IMR-90 (cell line): Measurements from ENCODE around the gene PRKN. TPM values are rescaled to one million over a fixed set of nuclear protein-coding genes. Genes with fewer than 3 reads are reported as not detected.

Experiments
- ATAC-seq: fragments of 200-7000 bp; cut with Tn5 transposase; 2 replicates; pipeline ENCODE4 v1.9.1; 2020; ENCODE audit warnings: low read depth, mild to moderate bottlenecking, moderate library complexity
- BruUV-seq: library from RNA; stranded (reverse); fragments of 400-500 nt; replicated peaks from 2 replicates; lab custom pipeline; 2021; lab: Mats Ljungman, UMichigan
- CTCF ChIA-PET: fragments of 300-600 bp; formaldehyde crosslinking; extraction: SDS; loops from one replicate; lab custom pipeline; 2021; ENCODE audit warnings: antibody characterized with exemption; lab: Yijun Ruan, JAX
- POLR2A ChIA-PET: fragments of 300-600 bp; sonication (Branson Sonifier 250); formaldehyde crosslinking; loops from one replicate; lab custom pipeline; 2022; ENCODE audit warnings: antibody characterized with exemption; ENCODE audit not compliant: unreplicated experiment; lab: Charles Lee
- DNase-seq: peaks from one replicate; pipeline ENCODE4 v3.0.0; 2013
- H2AFZ ChIP-seq: replicated peaks from 2 replicates; pipeline ENCODE3; 2013; ENCODE audit warnings: low read length, mild to moderate bottlenecking; ENCODE audit not compliant: poor library complexity
- H2AK5ac ChIP-seq: 2 replicates; pipeline ENCODE4 v1.6.1; 2013; ENCODE audit warnings: low read depth, low read length, inconsistent platforms
- H2AK9ac ChIP-seq: replicated peaks from 2 replicates; pipeline ENCODE3; 2013; ENCODE audit warnings: mild to moderate bottlenecking, low read depth, low read length, moderate library complexity; ENCODE audit not compliant: poor library complexity
- H2BK120ac ChIP-seq: 2 replicates; pipeline ENCODE4 v1.6.1; 2013; ENCODE audit warnings: low read depth, low read length, inconsistent platforms
- H2BK15ac ChIP-seq: 3 replicates; pipeline ENCODE4 v1.6.1; 2013; ENCODE audit warnings: low read depth, low read length, inconsistent platforms
- H2BK20ac ChIP-seq: 2 replicates; pipeline ENCODE4 v1.6.1; 2013; ENCODE audit warnings: low read depth, mild to moderate bottlenecking, inconsistent platforms, low read length, moderate library complexity
- H2BK5ac ChIP-seq: 2 replicates; pipeline ENCODE4 v1.6.1; 2013; ENCODE audit warnings: mild to moderate bottlenecking, low read depth, low read length, inconsistent platforms; ENCODE audit not compliant: poor library complexity, severe bottlenecking
- H3K14ac ChIP-seq: replicated peaks from 2 replicates; pipeline ENCODE4 v1.6.1; 2013; ENCODE audit warnings: low read depth, low read length, inconsistent platforms
- H3K18ac ChIP-seq: 2 replicates; pipeline ENCODE4 v1.6.1; 2013; ENCODE audit warnings: low read depth, low read length, control low read depth
- H3K23ac ChIP-seq: 2 replicates; pipeline ENCODE4 v1.6.1; 2013; ENCODE audit warnings: low read depth, low read length, inconsistent platforms
- H3K27ac ChIP-seq: 2 replicates; pipeline ENCODE4 v1.5.1; 2013; ENCODE audit warnings: mild to moderate bottlenecking, control low read depth, low read length; ENCODE audit not compliant: insufficient read depth
- H3K27me3 ChIP-seq: 2 replicates; pipeline ENCODE4 v1.6.1; 2013; ENCODE audit warnings: low read length; ENCODE audit not compliant: control insufficient read depth, insufficient read depth
- H3K36me3 ChIP-seq: 2 replicates; pipeline ENCODE4 v1.6.1; 2013; ENCODE audit warnings: low read length, mixed read lengths; ENCODE audit not compliant: control insufficient read depth, insufficient read depth
- H3K4ac ChIP-seq: 2 replicates; pipeline ENCODE4 v1.6.1; 2013; ENCODE audit warnings: low read depth, low read length, inconsistent platforms
- H3K4me1 ChIP-seq: 2 replicates; pipeline ENCODE4 v1.6.1; 2013; ENCODE audit warnings: low read length, mixed read lengths; ENCODE audit not compliant: control insufficient read depth, insufficient read depth
- H3K4me2 ChIP-seq: 2 replicates; pipeline ENCODE4 v1.6.1; 2013; ENCODE audit warnings: low read depth, mild to moderate bottlenecking, control low read depth, low read length, moderate library complexity
- H3K4me3 ChIP-seq: 2 replicates; pipeline ENCODE4 v1.5.1; 2013; ENCODE audit warnings: low read depth, mild to moderate bottlenecking, control low read depth, low read length, moderate library complexity; ENCODE audit not compliant: insufficient read depth
- H3K56ac ChIP-seq: 2 replicates; pipeline ENCODE4 v1.6.1; 2013; ENCODE audit warnings: low read length, inconsistent platforms; ENCODE audit not compliant: insufficient read depth; ENCODE audit errors: extremely low read depth
- H3K79me1 ChIP-seq, 2 experiments: 2 replicates each; pipeline ENCODE4 v1.6.1; 2013; ENCODE audit warnings: low read length in 2 of 2, inconsistent platforms in 1 of 2, low read depth in 1 of 2
- H3K9ac ChIP-seq: 2 replicates; pipeline ENCODE4 v1.6.1; 2013; ENCODE audit warnings: low read depth, low read length, control low read depth
- H3K9me1 ChIP-seq: 2 replicates; pipeline ENCODE4 v1.6.1; 2013; ENCODE audit warnings: low read length, inconsistent platforms; ENCODE audit not compliant: insufficient read depth
- H3K9me3 ChIP-seq: 2 replicates; pipeline ENCODE4 v1.6.1; 2013; ENCODE audit warnings: low read length; ENCODE audit not compliant: control insufficient read depth, insufficient read depth
- H4K20me1 ChIP-seq: 2 replicates; pipeline ENCODE4 v1.6.1; 2013; ENCODE audit warnings: low read length, inconsistent platforms; ENCODE audit not compliant: insufficient read depth
- H4K5ac ChIP-seq: 2 replicates; pipeline ENCODE4 v1.6.1; 2013; ENCODE audit warnings: mild to moderate bottlenecking, low read depth, low read length, control low read depth
- H4K8ac ChIP-seq, 2 experiments: 2 replicates each; pipeline ENCODE4 v1.6.1; 2013; ENCODE audit warnings: low read depth in 2 of 2, low read length in 2 of 2, control low read depth in 1 of 2, inconsistent platforms in 1 of 2
- H4K91ac ChIP-seq: 2 replicates; pipeline ENCODE4 v1.6.1; 2013; ENCODE audit warnings: low read depth, low read length, inconsistent platforms; ENCODE audit not compliant: insufficient read depth
- POLR2A ChIP-seq: IDR thresholded peaks from 2 replicates; pipeline ENCODE4 v1.6.1; 2012; ENCODE audit warnings: mild to moderate bottlenecking, low read depth, low read length
- WGBS, 2 experiments: methylation state at CpG; one replicate each; pipeline versions ENCODE4 v1.1.5 to v1.1.7; 2013; ENCODE audit warnings: missing lambda C conversion rate in 2 of 2; ENCODE audit not compliant: insufficient read length in 1 of 2; ENCODE audit errors: extremely low coverage in 2 of 2; 5-methylcytosine and 5-hydroxymethylcytosine counted together
- dilution Hi-C: fragments of 300-500 bp; cut with HindIII; formaldehyde crosslinking; loops from one replicate; pipeline ENCODE4 v1.14.3; 2018; ENCODE audit warnings: low sequenced_read_pairs; ENCODE audit not compliant: unreplicated experiment
- in situ Hi-C: fragments of 300-500 bp; cut with MboI; formaldehyde crosslinking; loops from 3 replicates; pipeline ENCODE4 v1.14.3; 2019; ENCODE audit warnings: low sequenced_read_pairs, inconsistent platforms, mixed read lengths
- intact Hi-C: fragments of 100-400 bp; cut with micrococcal nuclease; formaldehyde crosslinking; loops from 2 replicates; pipeline ENCODE4 v1.10.0; 2022
- polyA plus RNA-seq, 3 experiments: library from polyadenylated mRNA; depleted of rRNA; stranded (reverse); fragments of >200 nt; gene quantifications; 2 replicates each; pipeline ENCODE4 v1.2.3, GENCODE V29; 2012; ENCODE audit warnings: low replicate concordance in 1 of 3
- total RNA-seq: library from RNA; depleted of rRNA; stranded (reverse); fragments of >200 nt; gene quantifications from 2 replicates; pipeline ENCODE4 v1.2.3, GENCODE V29; 2012
- TF ChIP-seq, protein P1 (sequence below): fragments of 150-350 bp; IDR thresholded peaks from 2 replicates; pipeline ENCODE4 v1.6.1; 2017; ENCODE audit warnings: mild to moderate bottlenecking, antibody characterized with exemption, low read length, low read depth

The PRKN gene
- total and polyA plus RNA-seq, 2 of the 4 experiments (the other 2 are of a cell fraction): 0.15 to 0.18 TPM

DNA sequence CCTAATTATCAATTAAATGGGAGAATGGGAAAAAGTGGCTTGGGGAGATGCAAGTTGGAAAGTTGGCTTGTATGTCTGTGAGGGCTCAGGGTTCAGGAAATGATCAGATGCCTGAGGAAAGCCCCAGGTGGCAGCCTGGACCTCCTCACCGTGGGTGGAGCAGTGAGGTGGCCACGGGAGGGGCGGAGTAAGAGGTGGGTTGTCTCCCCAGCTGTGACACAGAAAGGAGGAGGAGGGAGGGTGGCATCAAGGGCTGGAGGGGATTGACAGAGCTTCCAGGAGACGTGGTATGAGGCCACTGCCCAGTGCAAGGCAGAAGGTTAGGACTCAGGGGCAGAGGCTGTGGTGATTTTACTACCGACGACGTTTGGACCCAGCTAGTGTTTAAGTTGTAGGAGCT, 672.2 kb downstream of the PRKN start:
- no peak overlapping the region for H3K9ac ChIP-seq
- H4K91ac ChIP-seq: no peak overlapping the region
- ChIA-PET POLR2A (no interaction called here), CTCF (no interaction called here)
- H2AFZ ChIP-seq: no peak overlapping the region
- H3K4me3 ChIP-seq: no peak overlapping the region
- in situ Hi-C loops (no loop called here), intact Hi-C loops (no loop called here), dilution Hi-C loops (no loop called here)
- no peak overlapping the region for H2BK5ac ChIP-seq
- H3K9me3 ChIP-seq: peaks cover 44% of the 10 kb centered on the region
- ATAC-seq (no peak), DNase-seq (no peak)
- H3K36me3 ChIP-seq: no peaks in the 10 kb centered on the region
- H3K4me2 ChIP-seq: no peak overlapping the region
- H3K4me1 ChIP-seq: no peaks in the 10 kb centered on the region
- H2BK20ac ChIP-seq: no peak overlapping the region
- H4K20me1 ChIP-seq: no peaks in the 10 kb centered on the region
- H3K23ac ChIP-seq: no peak overlapping the region
- H3K9me1 ChIP-seq: no peaks in the 10 kb centered on the region
- no peak overlapping the region for H3K18ac ChIP-seq
- no peak overlapping the region for H3K56ac ChIP-seq
- H2BK15ac ChIP-seq: no peak overlapping the region
- no peak overlapping the region for H4K5ac ChIP-seq
- no peak overlapping the region for H3K4ac ChIP-seq
- H2AK5ac ChIP-seq: no peak overlapping the region
- H4K8ac ChIP-seq: no peak overlapping the region
- H2BK120ac ChIP-seq: no peak overlapping the region
- TF ChIP-seq, protein P1, sequence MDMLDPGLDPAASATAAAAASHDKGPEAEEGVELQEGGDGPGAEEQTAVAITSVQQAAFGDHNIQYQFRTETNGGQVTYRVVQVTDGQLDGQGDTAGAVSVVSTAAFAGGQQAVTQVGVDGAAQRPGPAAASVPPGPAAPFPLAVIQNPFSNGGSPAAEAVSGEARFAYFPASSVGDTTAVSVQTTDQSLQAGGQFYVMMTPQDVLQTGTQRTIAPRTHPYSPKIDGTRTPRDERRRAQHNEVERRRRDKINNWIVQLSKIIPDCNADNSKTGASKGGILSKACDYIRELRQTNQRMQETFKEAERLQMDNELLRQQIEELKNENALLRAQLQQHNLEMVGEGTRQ: no peak
- no peak for TF ChIP-seq POLR2A
- H3K79me1 ChIP-seq: no peaks in the 10 kb centered on the region
- no TSS peak for BruUV-seq
- no peak overlapping the region for H3K14ac ChIP-seq
- H2AK9ac ChIP-seq: peak overlapping the region; percentile 50
- H3K27me3 ChIP-seq: no peaks in the 10 kb centered on the region
- no peak overlapping the region for H3K27ac ChIP-seq
- 78% methylated on average over 5 of the region's 7 CpGs; no CpG with 5 or more reads in 1 of the 2 experiments for WGBS, 2 experiments
